Anterior cingulate cortex (tissue), 58 donors: ENCODE measurements around the gene CFAP97D1.
A peak's percentile ranks its signal among the peaks of the same experiment; 100 is the strongest.

ENCODE experiments used
- DNase-seq, 58 donors: peaks; one replicate each; lab custom pipeline; 2025; lab: John Stamatoyannopoulos, UW

CFAP97D1 gene

DNA sequence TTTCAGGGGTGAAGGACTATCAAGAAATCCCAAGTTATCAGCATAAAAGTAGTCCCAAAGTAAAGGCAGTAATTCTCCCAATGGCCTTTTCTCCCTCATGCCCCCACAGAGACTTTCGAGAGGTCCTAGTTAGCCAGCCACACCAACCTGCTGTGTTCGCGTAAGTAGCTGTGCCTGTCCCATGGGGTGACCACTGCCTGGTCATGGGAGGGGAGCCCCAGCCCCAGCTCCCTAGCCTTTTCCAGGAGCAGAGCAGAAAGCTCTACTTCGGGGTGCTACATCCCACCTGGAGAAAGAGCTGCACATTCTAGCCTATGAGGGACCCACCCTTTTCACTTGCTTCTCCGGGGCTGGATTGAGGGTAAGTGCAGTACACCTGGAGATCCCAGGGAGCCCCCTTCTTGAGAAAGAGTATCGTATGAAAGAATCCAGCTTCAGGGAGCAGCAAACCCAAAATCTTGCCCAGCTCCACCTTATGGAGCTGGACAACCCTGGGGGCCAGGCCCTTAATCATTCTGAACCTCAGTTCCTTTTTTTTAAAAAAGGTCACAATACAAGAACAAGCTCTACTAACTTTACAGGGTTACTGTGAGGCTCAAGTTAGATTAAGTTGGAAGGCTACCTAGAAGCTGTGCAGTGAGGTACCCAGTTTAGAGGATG is 13.1 kb upstream of the CFAP97D1 start:
- DNase-seq = no peak

GRCh38 chr17:43767713-43768059 is 12.5 kb upstream of the CFAP97D1 start:
- DNase-seq = no peak

GRCh38 chr17:43768382-43768781 is 11.9 kb upstream of the CFAP97D1 start:
- peak in 29 of 58 donors; percentile 12 to 60 (median 27) for DNase-seq

GRCh38 chr17:43768943-43769342 is 11.3 kb upstream of the CFAP97D1 start:
- DNase-seq = no peak

- no peak for DNase-seq
Measured at GRCh38 chr17:43769426-43769825, 10.8 kb upstream of the CFAP97D1 start.

GRCh38 chr17:43769859-43770258 is 10.4 kb upstream of the CFAP97D1 start:
- no peak for DNase-seq

DNA sequence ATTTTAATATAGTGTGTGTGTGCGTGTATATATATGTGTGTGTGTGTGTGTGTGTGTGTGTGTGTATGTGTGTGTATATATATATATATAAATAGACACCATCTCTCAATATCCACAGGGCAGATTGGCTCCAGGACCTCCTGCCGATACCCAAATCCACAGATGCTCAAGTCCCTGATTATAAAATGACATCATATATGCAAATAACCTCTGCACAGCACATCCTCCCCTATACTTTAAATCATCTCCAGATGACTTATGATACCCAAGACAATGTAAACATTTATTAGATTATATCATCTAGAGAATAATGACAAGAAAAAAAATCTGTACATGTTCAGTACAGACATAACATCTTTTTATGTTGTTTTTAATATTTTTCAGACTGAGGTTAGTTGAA is 9.3 kb upstream of the CFAP97D1 start:
- DNase-seq = no peak

GRCh38 chr17:43771463-43771862 is 8.8 kb upstream of the CFAP97D1 start:
- DNase-seq = no peak

DNA sequence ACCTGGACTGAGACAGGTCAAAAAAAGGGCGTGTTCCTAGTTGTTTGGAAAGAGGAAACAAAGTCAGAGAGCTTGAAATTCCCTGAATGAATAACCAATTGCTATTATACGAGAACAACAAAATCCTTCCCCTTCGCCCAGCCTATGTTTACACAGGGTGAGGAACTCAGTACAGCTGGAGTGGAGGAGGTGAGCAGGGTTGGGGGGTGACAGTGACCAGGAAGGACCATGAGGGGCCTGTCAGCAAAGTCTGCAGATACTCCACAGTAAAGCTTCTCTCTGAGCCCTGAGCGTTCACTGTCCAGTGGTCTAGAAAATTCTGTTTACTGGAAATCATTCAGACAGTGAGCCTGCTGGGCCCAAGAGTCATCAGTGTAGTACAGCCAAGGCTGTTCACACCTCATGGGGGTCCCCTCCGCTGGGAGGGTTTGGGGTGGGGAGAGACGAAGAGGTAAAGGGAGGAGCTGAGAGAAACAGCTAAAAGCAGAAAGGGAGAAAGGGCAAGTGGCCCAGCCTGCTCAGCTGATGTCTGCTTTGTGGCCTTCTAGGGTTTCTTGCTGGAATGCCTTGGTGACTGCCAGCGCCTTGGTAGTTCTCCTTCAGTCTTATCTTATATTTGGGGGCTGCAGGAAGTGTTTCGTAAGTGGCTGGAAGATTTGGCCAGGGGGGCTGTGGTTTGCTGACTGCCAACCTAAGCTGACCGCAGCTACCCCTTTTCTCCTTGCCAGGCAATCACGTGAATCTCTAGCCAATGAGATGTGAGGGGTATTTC is 7.2 kb upstream of the CFAP97D1 start:
- DNase-seq = peak in 11 of 58 donors; percentile 8 to 51 (median 22)

- DNase-seq = no peak
Measured at GRCh38 chr17:43774304-43775250, 5.7 kb upstream of the CFAP97D1 start.

DNA sequence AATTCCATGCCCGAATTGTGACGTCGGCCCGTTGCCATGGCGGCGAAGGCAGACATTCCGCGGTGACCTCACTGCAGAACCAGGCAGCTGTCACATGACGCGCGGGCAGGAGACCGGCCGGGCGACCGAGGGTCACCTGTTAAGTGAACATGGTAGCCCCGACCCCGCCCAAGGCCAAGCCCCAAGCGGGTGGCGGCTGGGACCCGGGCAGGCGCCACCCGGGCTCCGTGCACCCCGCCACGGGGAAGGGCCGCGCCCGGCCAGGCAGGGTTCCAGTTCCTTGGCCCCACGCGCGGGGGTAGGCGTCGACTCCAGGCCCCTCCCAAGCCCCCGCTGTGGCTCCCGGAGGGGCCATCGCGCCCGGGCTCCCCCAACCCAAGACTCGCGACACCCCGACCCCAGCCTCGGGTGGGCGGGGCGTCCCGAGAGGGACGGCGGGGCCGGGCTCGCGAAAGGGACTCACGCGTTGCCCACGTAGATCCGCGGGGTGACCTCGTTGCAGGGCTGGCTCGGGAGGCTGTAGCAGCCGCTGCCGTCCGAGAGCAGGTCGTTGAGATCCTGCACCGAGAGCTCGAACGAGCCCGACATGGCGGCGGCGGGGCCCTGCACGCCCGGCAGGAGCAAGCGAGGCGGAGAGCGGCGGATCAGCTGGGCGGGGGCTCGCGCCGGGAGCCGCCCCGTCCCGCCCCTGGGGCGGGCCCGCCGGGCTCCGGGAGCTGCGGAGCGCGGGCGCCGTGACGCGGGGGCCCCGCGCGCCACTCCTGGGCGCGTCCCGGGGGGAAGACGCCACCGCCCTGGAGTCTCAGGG is 1.7 kb upstream of the CFAP97D1 start, which contains the start of gene DUSP3:
TSS of gene DUSP3 (minus strand) at position 641 of the 808 bp plus-strand sequence. CDS start at position 588, 53 bp downstream.
- peak; percentile 46 to 97 (median 84) for DNase-seq

DNA sequence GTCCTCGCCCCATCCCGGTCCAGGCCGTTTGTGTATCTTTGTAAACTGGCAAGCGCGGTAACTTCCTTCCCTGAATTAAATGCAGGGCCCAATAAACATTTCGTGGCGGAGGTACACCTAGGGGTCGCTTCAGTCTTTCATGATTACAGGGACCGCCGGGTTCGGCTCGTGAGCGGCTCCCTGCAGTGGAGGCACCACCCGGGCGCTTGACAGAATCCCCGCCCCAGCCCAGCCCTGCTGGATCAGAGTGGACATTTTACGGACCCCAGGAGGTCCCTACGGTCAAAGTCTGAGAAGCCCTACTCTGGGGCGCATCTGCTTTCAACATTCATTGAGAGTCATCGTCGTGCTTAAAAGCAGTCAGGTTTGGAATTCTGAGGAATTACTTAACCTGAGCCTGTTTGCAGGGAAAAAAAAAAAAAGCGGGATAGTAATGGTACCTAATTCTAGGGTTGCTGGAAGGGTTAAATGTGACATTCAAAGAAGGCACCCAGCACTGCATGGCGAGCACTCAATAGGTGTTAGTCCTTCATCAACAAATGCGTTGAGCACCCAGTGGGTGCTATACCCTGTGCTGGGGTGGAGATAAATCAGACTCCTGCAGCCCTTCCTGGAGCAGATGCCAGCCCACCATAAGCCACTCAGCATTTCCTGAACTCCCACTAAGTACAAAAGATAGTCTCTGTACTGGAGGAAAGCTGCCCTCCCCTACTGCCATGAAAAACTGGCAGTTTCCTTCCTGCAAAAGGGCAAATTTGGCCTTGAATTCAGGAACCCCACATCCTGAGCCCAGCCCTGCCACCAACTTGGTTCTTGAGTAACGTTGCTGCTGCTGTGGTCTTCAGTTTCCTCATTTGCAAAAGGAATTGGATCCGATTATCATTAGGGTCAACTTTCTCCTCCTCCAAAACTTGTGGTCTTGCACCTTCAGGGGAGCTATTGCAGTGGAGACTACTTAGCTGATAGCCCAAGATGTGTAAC is 800 bp upstream of the CFAP97D1 start:
- peak in 13 of 58 donors; percentile 47 to 73 (median 64) for DNase-seq

GRCh38 chr17:43782913-43783680 is 2.9 kb downstream of the CFAP97D1 start:
- DNase-seq = no peak

GRCh38 chr17:43784068-43784467 is 3.8 kb downstream of the CFAP97D1 start:
- no peak for DNase-seq

DNA sequence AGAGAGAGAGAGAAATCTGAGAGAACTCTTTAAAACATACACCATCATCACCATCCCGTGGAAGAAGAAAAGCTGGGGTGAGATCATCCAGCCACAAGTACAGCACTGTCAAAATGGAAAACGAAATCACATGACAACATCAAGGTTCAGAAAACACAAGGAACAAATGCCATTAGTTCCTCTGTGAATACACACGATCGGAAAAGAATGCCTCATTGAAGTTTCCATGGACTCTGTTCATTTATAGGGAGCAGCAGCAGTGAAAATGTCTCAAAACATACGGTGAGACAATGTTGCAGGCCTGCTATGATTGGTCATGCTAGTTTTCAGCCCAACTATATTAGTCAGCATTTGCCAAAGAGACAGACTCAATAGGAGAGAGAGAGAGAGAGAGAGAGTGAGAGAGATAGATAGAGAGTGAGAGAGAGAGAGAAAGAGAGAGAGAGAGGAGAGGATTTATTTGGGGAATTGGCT is 4.4 kb downstream of the CFAP97D1 start:
- DNase-seq = peak in 4 of 58 donors; percentile 10 to 58 (median 20)

DNA sequence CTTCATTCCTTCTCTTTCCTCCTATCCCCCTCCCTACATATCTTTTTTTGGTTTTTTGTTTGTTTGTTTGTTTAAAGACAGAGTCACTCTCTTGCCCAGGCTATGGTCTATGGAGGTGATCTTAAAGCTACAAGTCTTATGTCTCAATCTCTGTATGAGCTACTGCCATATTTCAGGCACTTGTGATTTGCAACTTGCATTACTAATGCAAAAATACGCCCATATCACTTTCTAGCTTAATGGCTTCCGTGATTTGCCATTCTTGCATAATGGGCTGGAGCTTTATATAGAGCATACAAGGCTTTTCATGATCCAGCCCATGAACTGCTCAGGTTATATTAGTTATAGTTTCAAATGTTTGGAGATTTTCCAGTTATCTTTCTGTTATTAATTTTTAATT is 7.5 kb downstream of the CFAP97D1 start:
- no peak for DNase-seq

GRCh38 chr17:43788540-43788939 is 8.3 kb downstream of the CFAP97D1 start:
- no peak for DNase-seq

- DNase-seq = no peak
Measured at GRCh38 chr17:43789482-43789881, 9.2 kb downstream of the CFAP97D1 start.
